CD4-positive, CD25-positive, alpha-beta regulatory T cell (primary cell): ENCODE results near the gene KRTAP10-2. TPM values are rescaled to one million over a fixed set of nuclear protein-coding genes. Genes with fewer than 3 reads are reported as not detected.
A peak's percentile ranks its signal among the peaks of the same experiment; 100 is the strongest.
"Not testable (repeated sequence)": the region's sequence is repeated elsewhere in the genome, so short reads cannot be mapped to it uniquely, and the experiment has no call there.

Experiments
- ATAC-seq, 2 donors: fragments of 150-1000 bp; cut with Tn5 transposase; one replicate each; pipeline ENCODE4 v1.10.0; 2021; ENCODE audit warnings: low read depth in 2 of 2, moderate number of reproducible peaks in 2 of 2, moderate library complexity in 1 of 2
- DNase-seq, 3 donors: peaks; one replicate each; pipeline versions ENCODE4 v3.0.0 to v3.0.0-alpha.2; 2012 to 2022; ENCODE audit warnings: mixed read lengths in 1 of 3
- H3K27ac ChIP-seq: one replicate; pipeline ENCODE4 v1.7.0; 2013; ENCODE audit warnings: mild to moderate bottlenecking, low read length; ENCODE audit not compliant: insufficient read depth, poor library complexity, severe bottlenecking
- H3K27me3 ChIP-seq: one replicate; pipeline ENCODE4 v1.7.0; 2013; ENCODE audit warnings: low read length; ENCODE audit not compliant: control insufficient read depth, insufficient read depth
- H3K36me3 ChIP-seq: one replicate; pipeline ENCODE4 v1.7.0; 2013; ENCODE audit warnings: mild to moderate bottlenecking, low read length, moderate library complexity; ENCODE audit not compliant: control insufficient read depth, insufficient read depth
- H3K4me1 ChIP-seq: 2 replicates; pipeline ENCODE4 v1.7.0; 2013; ENCODE audit warnings: mild to moderate bottlenecking, low read length; ENCODE audit not compliant: insufficient read depth, control insufficient read depth, poor library complexity, severe bottlenecking
- H3K4me3 ChIP-seq: one replicate; pipeline ENCODE4 v1.7.0; 2013; ENCODE audit warnings: low read depth, mild to moderate bottlenecking, low read length, moderate library complexity
- H3K9me3 ChIP-seq, 2 experiments: 1 replicate in 1 of 2; 2 replicates in 1 of 2; pipeline ENCODE4 v1.7.0; 2013; ENCODE audit warnings: low read length in 2 of 2, mild to moderate bottlenecking in 1 of 2, moderate library complexity in 1 of 2; ENCODE audit not compliant: control insufficient read depth in 2 of 2
- H3K27ac Mint-ChIP-seq, 3 donors: one replicate each; pipeline ENCODE4 v1.8.0; 2020 to 2022; ENCODE audit warnings: mild to moderate bottlenecking in 3 of 3, mixed read lengths in 3 of 3, moderate library complexity in 2 of 3
- H3K27me3 Mint-ChIP-seq: one replicate; pipeline ENCODE4 v1.8.0; 2022; ENCODE audit warnings: mild to moderate bottlenecking, mixed read lengths
- H3K36me3 Mint-ChIP-seq: one replicate; pipeline ENCODE4 v1.8.0; 2020; ENCODE audit warnings: mixed read lengths
- H3K4me1 Mint-ChIP-seq, 4 donors: one replicate each; pipeline ENCODE4 v1.8.0; 2020 to 2022; ENCODE audit warnings: mixed read lengths in 4 of 4, mild to moderate bottlenecking in 1 of 4
- H3K4me3 Mint-ChIP-seq, 4 donors: one replicate each; pipeline ENCODE4 v1.8.0; 2020 to 2022; ENCODE audit warnings: mild to moderate bottlenecking in 4 of 4, mixed read lengths in 4 of 4, moderate library complexity in 3 of 4
- H3K9me3 Mint-ChIP-seq, 7 donors: one replicate each; pipeline ENCODE4 v1.8.0; 2020 to 2022; ENCODE audit warnings: mixed read lengths in 7 of 7, mild to moderate bottlenecking in 3 of 7, moderate library complexity in 2 of 7
- polyA plus RNA-seq, 4 donors: library from polyadenylated mRNA; unstranded; fragments of 300-500 nt; fragmentation: Illumina TruSeq; gene quantifications; one replicate each; pipeline ENCODE4 v1.2.3, GENCODE V29; 2021
- total RNA-seq: library from RNA; stranded (reverse); gene quantifications from one replicate; pipeline ENCODE4 v1.2.3, GENCODE V29; 2022

Gene KRTAP10-2
- total and polyA plus RNA-seq, 5 donors from 2014 or later: not detected

DNA sequence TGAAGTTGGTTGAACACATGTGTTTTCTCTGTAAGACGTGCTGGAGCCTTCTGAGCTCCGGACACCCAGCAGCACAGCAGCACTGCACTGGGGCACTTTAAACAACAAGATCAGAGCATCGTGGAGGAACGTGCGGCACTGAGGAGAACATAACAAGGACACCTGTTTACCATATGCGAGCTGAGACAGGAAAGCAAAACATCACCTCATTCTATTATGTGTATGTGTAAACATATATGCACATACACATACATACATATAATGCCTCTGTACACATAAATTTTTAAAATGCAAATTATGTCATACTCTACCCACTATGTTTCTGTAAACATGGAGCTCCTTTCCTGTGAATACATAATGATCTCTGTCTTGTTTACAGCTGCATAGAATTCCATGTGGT, 44.2 kb upstream of the KRTAP10-2 start:
- no peak overlapping the region for H3K4me3 Mint-ChIP-seq

DNA sequence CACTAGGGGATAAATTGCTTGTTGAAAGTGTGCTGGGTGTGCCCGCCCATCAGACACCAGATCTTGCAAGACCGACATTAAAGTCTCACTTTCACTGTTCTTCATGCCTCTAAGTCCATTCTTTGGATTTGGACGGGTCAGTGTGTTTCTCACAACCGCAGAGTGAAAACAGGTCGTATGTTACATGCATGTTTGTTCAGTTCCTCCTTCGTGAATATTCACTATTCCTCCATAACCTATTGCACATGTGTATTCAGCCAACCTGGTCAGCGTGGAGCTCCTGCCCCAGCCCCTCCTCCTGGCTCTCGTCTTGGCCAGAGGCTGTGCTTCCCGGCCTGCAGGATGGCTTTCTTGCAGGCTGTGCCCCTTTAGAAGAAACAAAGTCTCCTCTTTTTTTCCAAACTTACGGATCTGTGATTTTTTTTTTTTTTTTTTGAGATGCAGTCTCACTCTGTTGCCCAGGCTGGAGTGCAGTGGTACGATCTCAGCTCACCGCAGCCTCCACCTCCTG, 43.2 kb upstream of the KRTAP10-2 start:
- Mint-ChIP-seq H3K4me3 (no peak overlapping the region), H3K36me3 (no peaks in the 10 kb centered on the region), H3K9me3 (peaks cover 0 to 6% (median 0%) of the 10 kb centered on the region in 7 donors), H3K4me1 (peaks cover 0 to 2% (median 0%) of the 10 kb centered on the region in 4 donors), H3K27ac (peak overlapping the region in 1 of 3 donors; percentile 39), H3K27me3 (peaks cover 24% of the 10 kb centered on the region)
- H3K4me3 ChIP-seq: no peak overlapping the region
- no peaks in the 10 kb centered on the region for H3K4me1 ChIP-seq
- H3K27me3 ChIP-seq: peaks cover 3% of the 10 kb centered on the region
- DNase-seq (no peak), ATAC-seq (no peak)
- H3K36me3 ChIP-seq: no peaks in the 10 kb centered on the region
- H3K9me3 ChIP-seq: peaks cover 3 to 8% of the 10 kb centered on the region in 2 experiments
- no peak overlapping the region for H3K27ac ChIP-seq

More for the DNA sequence above, 44.2 kb upstream of the KRTAP10-2 start:
- DNase-seq (no peak), ATAC-seq (no peak)
- peak overlapping the region in 1 of 3 donors; percentile 11 for H3K27ac Mint-ChIP-seq
- Histone ChIP-seq H3K4me3 (no peak overlapping the region), H3K4me1 (no peaks in the 10 kb centered on the region), H3K27ac (no peak overlapping the region), H3K27me3 (peaks cover 3% of the 10 kb centered on the region), H3K9me3 (peaks cover 3 to 8% of the 10 kb centered on the region in 2 experiments), H3K36me3 (no peaks in the 10 kb centered on the region)
- peaks cover 0 to 2% (median 0%) of the 10 kb centered on the region in 4 donors for H3K4me1 Mint-ChIP-seq
- no peaks in the 10 kb centered on the region for H3K36me3 Mint-ChIP-seq
- peaks cover 29% of the 10 kb centered on the region for H3K27me3 Mint-ChIP-seq
- H3K9me3 Mint-ChIP-seq: peaks cover 0 to 6% (median 0%) of the 10 kb centered on the region in 7 donors

DNA sequence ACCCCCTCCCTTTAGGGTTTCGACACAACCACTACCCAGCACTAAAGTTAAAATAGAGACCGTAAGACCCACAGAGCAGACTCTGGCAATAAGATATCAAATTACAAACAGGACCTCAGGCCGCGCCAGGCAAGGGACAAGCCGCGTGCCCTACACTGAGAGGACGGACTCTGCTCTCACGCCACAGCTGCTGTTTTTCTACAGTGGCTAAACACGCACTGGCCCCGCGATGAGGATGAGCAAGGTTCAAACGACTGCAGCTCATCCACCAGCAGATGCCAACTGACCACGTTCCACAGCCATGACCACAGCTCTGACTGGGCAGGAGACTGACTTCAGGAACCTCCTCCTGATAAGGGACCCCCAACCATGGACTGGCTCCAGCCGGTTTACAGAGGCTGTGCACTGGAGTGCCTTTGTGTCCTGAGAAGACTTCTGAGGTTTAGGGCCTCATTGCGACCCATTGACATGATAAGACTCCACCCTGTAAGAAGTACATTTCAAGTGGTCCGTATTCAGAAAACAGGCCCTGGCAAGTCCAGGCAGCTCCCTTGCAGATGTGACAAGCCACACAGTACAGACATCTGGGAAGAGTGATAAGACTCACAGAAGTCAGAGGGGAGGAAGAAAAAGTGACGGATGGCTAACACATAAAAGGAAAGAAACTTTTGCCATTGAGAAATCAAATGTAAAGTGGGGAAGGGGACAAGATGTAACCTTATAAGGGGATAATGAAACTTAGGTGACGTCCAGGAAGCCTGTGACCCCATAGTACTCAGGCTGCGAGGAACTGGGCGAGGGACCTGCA, 42.5 kb upstream of the KRTAP10-2 start:
- ATAC-seq (no peak), DNase-seq (no peak)
- Mint-ChIP-seq H3K27ac (peak overlapping the region in 2 of 3 donors; percentile 23 to 39), H3K4me1 (peaks cover 0 to 2% (median 0%) of the 10 kb centered on the region in 4 donors), H3K36me3 (no peaks in the 10 kb centered on the region), H3K27me3 (peaks cover 22% of the 10 kb centered on the region), H3K9me3 (peaks cover 0 to 5% (median 1%) of the 10 kb centered on the region in 7 donors), H3K4me3 (no peak overlapping the region)
- Histone ChIP-seq H3K9me3 (peaks cover 3% of the 10 kb centered on the region in 2 experiments), H3K27ac (no peak overlapping the region), H3K4me3 (no peak overlapping the region), H3K27me3 (peaks cover 4% of the 10 kb centered on the region), H3K4me1 (no peaks in the 10 kb centered on the region), H3K36me3 (no peaks in the 10 kb centered on the region)

DNA sequence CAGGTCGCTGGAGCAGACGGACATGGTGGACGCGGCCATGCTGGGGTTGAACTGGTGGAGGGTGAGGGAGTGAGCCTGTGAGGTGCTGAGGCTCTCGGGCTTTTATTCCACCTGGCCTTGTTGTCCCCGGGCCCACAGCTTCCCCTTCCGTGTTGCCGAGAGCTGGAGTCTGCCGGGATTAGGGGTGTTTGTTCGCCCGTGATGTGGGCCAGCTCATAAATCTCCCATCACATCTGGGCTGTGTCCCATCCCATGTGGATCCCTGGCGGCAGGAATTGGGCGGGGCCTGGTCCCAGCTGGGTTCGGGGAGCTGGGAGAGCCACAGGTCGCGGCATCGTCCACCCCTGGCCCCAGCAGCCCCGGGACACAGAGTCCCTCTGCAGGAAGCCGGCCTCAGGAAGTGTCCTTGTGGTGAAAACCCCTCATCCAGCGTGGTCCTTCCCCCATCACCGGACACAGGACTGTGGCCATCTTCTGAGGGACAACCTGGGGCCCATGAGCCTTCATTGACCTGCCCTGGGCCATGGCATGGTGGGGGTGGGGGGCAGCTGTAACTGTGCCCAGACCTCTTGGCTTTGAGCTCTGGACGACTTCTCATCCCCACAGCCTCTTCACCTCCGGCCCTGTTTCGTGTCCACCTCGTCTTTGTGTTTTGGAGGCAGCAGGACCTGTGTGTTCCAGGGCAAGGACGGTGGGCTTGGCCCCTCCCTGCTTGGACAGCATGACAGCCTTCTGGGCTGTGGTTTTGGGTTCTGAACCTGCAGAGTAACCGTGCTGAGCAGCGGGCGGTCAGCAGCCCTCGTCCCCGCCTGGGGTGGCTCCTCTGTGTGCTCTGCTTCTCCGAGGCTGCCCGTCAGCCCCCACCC, 41.4 kb upstream of the KRTAP10-2 start, which contains the start of gene KRTAP10-6:
Gene KRTAP10-6 (minus strand): TSS at position 60 of the 866 bp plus-strand sequence. CDS start 21 bp downstream, at position 39.
- peaks cover 0 to 1% (median 0%) of the 10 kb centered on the region in 7 donors for H3K9me3 Mint-ChIP-seq
- H3K4me3 Mint-ChIP-seq: no peak within 1 kb of the TSS
- Histone ChIP-seq H3K36me3 (no peaks in the 10 kb centered on the region), H3K4me1 (no peaks in the 10 kb centered on the region), H3K4me3 (no peak within 1 kb of the TSS), H3K27ac (no peak within 1 kb of the TSS), H3K9me3 (no peaks in the 10 kb centered on the region), H3K27me3 (peaks cover 2% of the 10 kb centered on the region)
- ATAC-seq (no peak), DNase-seq (no peak)
- peaks cover 14% of the 10 kb centered on the region for H3K27me3 Mint-ChIP-seq
- H3K36me3 Mint-ChIP-seq: no peaks in the 10 kb centered on the region
- peaks cover 0 to 2% (median 0%) of the 10 kb centered on the region in 4 donors for H3K4me1 Mint-ChIP-seq
- peak within 1 kb of the TSS in 1 of 3 donors; percentile 23 for H3K27ac Mint-ChIP-seq

DNA sequence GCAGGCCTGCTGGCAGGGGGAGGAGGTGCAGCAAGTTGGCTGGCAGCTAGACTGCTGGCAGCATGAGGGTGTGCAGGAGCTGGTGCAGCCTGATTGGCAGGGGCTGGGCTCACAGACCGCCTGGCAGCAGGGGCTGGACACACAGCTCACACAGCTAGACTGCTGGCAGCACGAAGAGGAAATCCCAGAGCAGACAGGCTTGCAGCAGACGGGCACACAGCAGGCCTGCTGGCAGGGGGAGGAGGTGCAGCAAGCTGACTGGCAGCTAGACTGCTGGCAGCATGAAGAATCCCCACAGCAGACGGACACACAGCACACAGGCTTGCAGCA, 40.5 kb upstream of the KRTAP10-2 start:
- H3K4me1 ChIP-seq, H3K9me3 Mint-ChIP-seq, H3K9me3 ChIP-seq, H3K27ac ChIP-seq, ATAC-seq, H3K4me1 Mint-ChIP-seq, H3K36me3 ChIP-seq, H3K4me3 Mint-ChIP-seq, H3K27ac Mint-ChIP-seq, DNase-seq, H3K27me3 ChIP-seq, H3K4me3 ChIP-seq, H3K36me3 Mint-ChIP-seq: not testable (repeated sequence)
- peaks cover 13% of the 10 kb centered on the region for H3K27me3 Mint-ChIP-seq

DNA sequence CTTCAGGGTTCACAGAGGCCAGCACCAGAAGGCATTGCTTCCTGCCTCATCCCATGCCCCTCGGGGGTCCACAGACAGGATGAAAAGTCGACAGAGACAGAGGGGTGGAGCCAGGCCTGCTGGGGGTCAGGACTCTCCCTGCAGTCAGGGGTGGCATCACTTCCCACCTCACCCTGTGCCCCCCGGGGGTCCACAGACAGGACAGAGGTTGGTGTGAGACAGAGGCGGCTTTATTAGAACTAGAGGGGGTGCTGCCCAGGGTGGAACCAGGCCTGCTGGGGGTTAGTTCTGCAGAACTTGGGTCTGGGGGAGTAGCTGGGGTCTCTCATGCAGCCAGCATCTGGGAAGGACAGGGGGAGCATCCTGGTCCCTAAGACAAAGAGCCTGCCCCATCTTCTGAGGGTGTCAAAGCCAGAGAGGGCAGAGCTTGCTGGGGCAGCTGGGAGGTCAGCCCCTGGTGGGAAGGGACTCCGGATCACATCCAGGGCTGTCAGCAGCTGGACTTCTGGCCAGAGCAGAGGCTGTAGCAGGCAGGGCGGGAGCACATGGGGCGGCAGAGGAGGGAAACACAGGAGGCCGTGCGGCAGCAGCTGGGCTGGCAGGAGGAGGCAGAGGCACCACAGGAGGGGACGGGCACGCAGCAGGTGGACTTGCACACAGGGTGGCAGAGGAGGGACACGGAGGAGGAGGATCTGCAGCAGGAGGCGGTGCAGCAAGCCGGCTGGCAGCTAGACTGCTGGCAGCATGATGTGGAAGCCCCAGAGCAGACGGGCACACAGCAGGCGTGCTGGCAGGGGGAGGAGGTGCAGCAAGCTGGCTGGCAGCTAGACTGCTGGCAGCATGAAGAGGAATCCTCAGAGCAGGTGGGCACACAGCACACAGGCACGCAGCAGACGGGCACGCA, 39.8 kb upstream of the KRTAP10-2 start:
- not testable (repeated sequence) for H3K36me3 Mint-ChIP-seq, H3K4me1 ChIP-seq, H3K27ac ChIP-seq, H3K9me3 ChIP-seq, DNase-seq, H3K9me3 Mint-ChIP-seq, H3K4me3 Mint-ChIP-seq, H3K36me3 ChIP-seq, H3K4me1 Mint-ChIP-seq, H3K27ac Mint-ChIP-seq, H3K27me3 ChIP-seq, H3K4me3 ChIP-seq, ATAC-seq
- H3K27me3 Mint-ChIP-seq: peaks cover 13% of the 10 kb centered on the region

DNA sequence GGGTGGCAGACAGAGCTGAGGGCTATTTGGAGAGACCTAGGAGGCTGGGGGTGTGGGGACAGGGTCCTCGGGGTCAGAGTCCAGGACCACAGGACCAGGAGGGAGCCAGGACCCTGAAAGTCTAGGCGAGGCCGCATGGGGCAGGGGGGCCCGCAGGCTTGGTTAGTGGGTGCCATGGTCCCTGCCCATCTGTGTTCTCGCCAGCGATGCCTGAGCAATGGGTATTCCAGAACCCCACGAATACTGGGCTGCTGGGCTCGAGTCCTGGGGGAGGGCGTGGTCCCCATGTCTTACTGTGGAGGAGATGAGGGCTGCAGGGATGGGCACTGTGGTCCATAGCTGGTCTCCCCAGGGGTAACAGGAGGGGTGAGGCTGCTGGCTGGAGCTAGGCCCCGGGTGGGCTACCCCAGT, 39.0 kb upstream of the KRTAP10-2 start:
- no peaks in the 10 kb centered on the region for H3K9me3 ChIP-seq
- Mint-ChIP-seq H3K4me3 (no peak overlapping the region), H3K36me3 (peaks cover 3% of the 10 kb centered on the region), H3K9me3 (peaks cover 0 to 3% (median 0%) of the 10 kb centered on the region in 7 donors), H3K27me3 (peaks cover 13% of the 10 kb centered on the region), H3K4me1 (peaks cover 0 to 4% (median 0%) of the 10 kb centered on the region in 4 donors), H3K27ac (no peak overlapping the region)
- ATAC-seq (no peak), DNase-seq (no peak)
- no peak overlapping the region for H3K4me3 ChIP-seq
- H3K36me3 ChIP-seq: no peaks in the 10 kb centered on the region
- H3K27me3 ChIP-seq: peaks cover 9% of the 10 kb centered on the region
- H3K4me1 ChIP-seq: no peaks in the 10 kb centered on the region
- no peak overlapping the region for H3K27ac ChIP-seq
